ENCODE measurements around the gene ABCG1.

DNA sequence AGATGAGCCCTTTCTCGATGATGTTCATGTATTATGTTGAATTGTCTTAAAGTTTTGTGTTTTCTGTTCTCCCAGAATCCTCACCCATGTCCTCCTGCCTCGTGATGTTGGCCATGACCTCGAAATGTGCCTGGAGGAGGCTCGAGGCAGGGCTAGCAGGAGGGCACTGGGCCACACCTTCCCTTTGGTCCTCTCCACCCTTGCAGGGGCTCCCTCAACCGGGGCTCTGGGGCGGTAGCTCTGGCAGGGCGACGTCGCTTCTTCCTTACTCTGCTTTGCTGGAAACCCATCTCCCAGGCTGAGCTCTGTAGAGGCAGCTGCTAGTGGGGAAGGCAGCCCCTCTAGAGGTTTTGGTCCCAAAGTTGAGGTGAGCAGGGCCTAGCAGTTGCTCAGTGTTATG, 82.0 kb downstream of the ABCG1 start:
- TF ChIP-seq, protein P1, sequence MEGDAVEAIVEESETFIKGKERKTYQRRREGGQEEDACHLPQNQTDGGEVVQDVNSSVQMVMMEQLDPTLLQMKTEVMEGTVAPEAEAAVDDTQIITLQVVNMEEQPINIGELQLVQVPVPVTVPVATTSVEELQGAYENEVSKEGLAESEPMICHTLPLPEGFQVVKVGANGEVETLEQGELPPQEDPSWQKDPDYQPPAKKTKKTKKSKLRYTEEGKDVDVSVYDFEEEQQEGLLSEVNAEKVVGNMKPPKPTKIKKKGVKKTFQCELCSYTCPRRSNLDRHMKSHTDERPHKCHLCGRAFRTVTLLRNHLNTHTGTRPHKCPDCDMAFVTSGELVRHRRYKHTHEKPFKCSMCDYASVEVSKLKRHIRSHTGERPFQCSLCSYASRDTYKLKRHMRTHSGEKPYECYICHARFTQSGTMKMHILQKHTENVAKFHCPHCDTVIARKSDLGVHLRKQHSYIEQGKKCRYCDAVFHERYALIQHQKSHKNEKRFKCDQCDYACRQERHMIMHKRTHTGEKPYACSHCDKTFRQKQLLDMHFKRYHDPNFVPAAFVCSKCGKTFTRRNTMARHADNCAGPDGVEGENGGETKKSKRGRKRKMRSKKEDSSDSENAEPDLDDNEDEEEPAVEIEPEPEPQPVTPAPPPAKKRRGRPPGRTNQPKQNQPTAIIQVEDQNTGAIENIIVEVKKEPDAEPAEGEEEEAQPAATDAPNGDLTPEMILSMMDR (conservative IDR thresholded peaks at IDR 0.05; ENCODE audit: low read depth in 2 of 2), result no peak
- TF ChIP-seq POLR2AphosphoS5 (IDR thresholded peaks at IDR 0.05; ENCODE audit: low read depth) (no peak), STAT1 (IDR thresholded peaks at IDR 0.05; ENCODE audit: unreplicated experiment) (no peak), EZH2 (IDR thresholded peaks at IDR 0.05; ENCODE audit: low read depth, unreplicated experiment) (no peak), ZNF331 (CRISPR knock-in tag; IDR thresholded peaks at IDR 0.05; ENCODE audit: low read depth) (no peak), EZH2phosphoT487 (IDR thresholded peaks at IDR 0.05; ENCODE audit: unreplicated experiment) (no peak)
- TF ChIP-seq, protein P2, sequence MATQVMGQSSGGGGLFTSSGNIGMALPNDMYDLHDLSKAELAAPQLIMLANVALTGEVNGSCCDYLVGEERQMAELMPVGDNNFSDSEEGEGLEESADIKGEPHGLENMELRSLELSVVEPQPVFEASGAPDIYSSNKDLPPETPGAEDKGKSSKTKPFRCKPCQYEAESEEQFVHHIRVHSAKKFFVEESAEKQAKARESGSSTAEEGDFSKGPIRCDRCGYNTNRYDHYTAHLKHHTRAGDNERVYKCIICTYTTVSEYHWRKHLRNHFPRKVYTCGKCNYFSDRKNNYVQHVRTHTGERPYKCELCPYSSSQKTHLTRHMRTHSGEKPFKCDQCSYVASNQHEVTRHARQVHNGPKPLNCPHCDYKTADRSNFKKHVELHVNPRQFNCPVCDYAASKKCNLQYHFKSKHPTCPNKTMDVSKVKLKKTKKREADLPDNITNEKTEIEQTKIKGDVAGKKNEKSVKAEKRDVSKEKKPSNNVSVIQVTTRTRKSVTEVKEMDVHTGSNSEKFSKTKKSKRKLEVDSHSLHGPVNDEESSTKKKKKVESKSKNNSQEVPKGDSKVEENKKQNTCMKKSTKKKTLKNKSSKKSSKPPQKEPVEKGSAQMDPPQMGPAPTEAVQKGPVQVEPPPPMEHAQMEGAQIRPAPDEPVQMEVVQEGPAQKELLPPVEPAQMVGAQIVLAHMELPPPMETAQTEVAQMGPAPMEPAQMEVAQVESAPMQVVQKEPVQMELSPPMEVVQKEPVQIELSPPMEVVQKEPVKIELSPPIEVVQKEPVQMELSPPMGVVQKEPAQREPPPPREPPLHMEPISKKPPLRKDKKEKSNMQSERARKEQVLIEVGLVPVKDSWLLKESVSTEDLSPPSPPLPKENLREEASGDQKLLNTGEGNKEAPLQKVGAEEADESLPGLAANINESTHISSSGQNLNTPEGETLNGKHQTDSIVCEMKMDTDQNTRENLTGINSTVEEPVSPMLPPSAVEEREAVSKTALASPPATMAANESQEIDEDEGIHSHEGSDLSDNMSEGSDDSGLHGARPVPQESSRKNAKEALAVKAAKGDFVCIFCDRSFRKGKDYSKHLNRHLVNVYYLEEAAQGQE (IDR thresholded peaks at IDR 0.05; ENCODE audit: unreplicated experiment), result no peak

All from GM23338 (cell line).